CD4-positive, alpha-beta T cell (primary cell): ENCODE results near the gene KBTBD12. TPM values are rescaled to one million over a fixed set of nuclear protein-coding genes. Genes with fewer than 3 reads are reported as not detected.

Source experiments
- ATAC-seq: fragments of 200-7000 bp; cut with Tn5 transposase; one replicate; pipeline ENCODE4 v1.10.0; 2022; ENCODE audit warnings: mild to moderate bottlenecking; ENCODE audit not compliant: poor library complexity
- CTCF ChIA-PET: fragments of 350-600 bp; sonication (Branson Sonifier 250); formaldehyde crosslinking; loops from one replicate; lab custom pipeline; 2021; ENCODE audit warnings: antibody characterized with exemption, inconsistent platforms; lab: Charles Lee
- POLR2A ChIA-PET: fragments of 350-600 bp; sonication (Branson Sonifier 250); formaldehyde crosslinking; loops from one replicate; lab custom pipeline; 2021; ENCODE audit warnings: antibody characterized with exemption, inconsistent platforms; lab: Charles Lee
- DNase-seq, 14 experiments: peaks; one replicate each; pipeline ENCODE4 v3.0.0-alpha.2; 2013 to 2020; ENCODE audit warnings: mixed read lengths in 2 of 14
- H3K27ac ChIP-seq, 2 donors: one replicate each; pipeline versions ENCODE4 v1.5.1 to v1.7.0; 2013; ENCODE audit warnings: low read length in 2 of 2, low read depth in 1 of 2, mild to moderate bottlenecking in 1 of 2
- H3K27me3 ChIP-seq, 2 experiments: 1 replicate in 1 of 2; 2 replicates in 1 of 2; pipeline versions ENCODE4 v1.6.1 to v1.7.0; 2013; ENCODE audit warnings: low read length in 2 of 2, control low read depth in 1 of 2, mild to moderate bottlenecking in 1 of 2, moderate library complexity in 1 of 2; ENCODE audit not compliant: insufficient read depth in 2 of 2, control insufficient read depth in 1 of 2
- H3K36me3 ChIP-seq: one replicate; pipeline ENCODE4 v1.6.1; 2013; ENCODE audit warnings: low read length, control low read depth; ENCODE audit not compliant: insufficient read depth
- H3K4me1 ChIP-seq: one replicate; pipeline ENCODE4 v1.6.1; 2013; ENCODE audit warnings: low read length, control low read depth; ENCODE audit not compliant: insufficient read depth
- H3K4me3 ChIP-seq: one replicate; pipeline ENCODE4 v1.5.1; 2013; ENCODE audit warnings: mild to moderate bottlenecking, low read length, moderate library complexity
- H3K9me3 ChIP-seq, 2 experiments: 1 replicate in 1 of 2; 2 replicates in 1 of 2; pipeline versions ENCODE4 v1.6.1 to v1.7.0; 2013; ENCODE audit warnings: low read length in 2 of 2, mild to moderate bottlenecking in 2 of 2, control low read depth in 1 of 2, moderate library complexity in 1 of 2; ENCODE audit not compliant: control insufficient read depth in 1 of 2, insufficient read depth in 1 of 2
- H3K27ac Mint-ChIP-seq: one replicate; pipeline ENCODE4 v1.8.0; 2020; ENCODE audit warnings: mixed read lengths
- H3K27me3 Mint-ChIP-seq: one replicate; pipeline ENCODE4 v1.8.0; 2021; ENCODE audit warnings: mixed read lengths
- H3K36me3 Mint-ChIP-seq: one replicate; pipeline ENCODE4 v1.8.0; 2021; ENCODE audit warnings: low read depth, mixed read lengths
- H3K4me1 Mint-ChIP-seq: one replicate; pipeline ENCODE4 v1.8.0; 2021; ENCODE audit warnings: low read depth, mixed read lengths
- H3K4me3 Mint-ChIP-seq: one replicate; pipeline ENCODE4 v1.8.0; 2020; ENCODE audit warnings: mild to moderate bottlenecking, mixed read lengths
- H3K9me3 Mint-ChIP-seq: one replicate; pipeline ENCODE4 v1.8.0; 2020; ENCODE audit warnings: mixed read lengths
- CTCF ChIP-seq: fragments of 200-600 bp; IDR thresholded peaks from one replicate; pipeline ENCODE4 v1.8.0; 2022; ENCODE audit warnings: antibody characterized with exemption, mild to moderate bottlenecking
- intact Hi-C, 2 experiments: fragments of 100-400 bp; cut with DNase I in 1 of 2; cut with micrococcal nuclease in 1 of 2; formaldehyde crosslinking; loops; one replicate each; pipeline versions ENCODE4 v1.15.1 to v1.9.0; 2023 to 2025; cut with DNase I, micrococcal nuclease
- total RNA-seq, 174 experiments: library from RNA in 2 of 174; stranded (reverse) in 2 of 174; gene quantifications; one replicate each; pipeline ENCODE4 v1.2.3 and lab custom pipeline; 2021 to 2026

The KBTBD12 gene
- total RNA-seq, 2 experiments from 2014 or later = not detected

- H3K27ac ChIP-seq = no peak overlapping the region
- no peak for ATAC-seq
- Mint-ChIP-seq H3K4me1 (no peaks in the 10 kb centered on the region), H3K36me3 (no peaks in the 10 kb centered on the region), H3K4me3 (no peak overlapping the region), H3K27ac (no peak overlapping the region), H3K27me3 (peaks cover 27% of the 10 kb centered on the region), H3K9me3 (peaks cover 7% of the 10 kb centered on the region)
- no peak overlapping the region for H3K4me3 ChIP-seq
- CTCF ChIA-PET = no interaction called here
- intact Hi-C loops = no loop called here
- POLR2A ChIA-PET = no interaction called here
- no peaks in the 10 kb centered on the region for H3K4me1 ChIP-seq
- no peak for TF ChIP-seq CTCF
- H3K9me3 ChIP-seq = peaks cover 0 to 4% of the 10 kb centered on the region in 2 experiments
- H3K36me3 ChIP-seq = no peaks in the 10 kb centered on the region
- no peak for DNase-seq
- H3K27me3 ChIP-seq = no peaks in the 10 kb centered on the region
Measured at GRCh38 chr3:127900536-127900935, 14.5 kb upstream of the KBTBD12 start.

- intact Hi-C loops = no loop called here
- no peaks in the 10 kb centered on the region for H3K27me3 ChIP-seq
- CTCF ChIA-PET = no interaction called here
Measured at GRCh38 chr3:127902486-127902885, 12.5 kb upstream of the KBTBD12 start.

GRCh38 chr3:127903611-127904375 is 11.2 kb upstream of the KBTBD12 start:
- H3K36me3 ChIP-seq = no peaks in the 10 kb centered on the region
- no peak overlapping the region for H3K4me3 ChIP-seq
- no peak overlapping the region for H3K4me3 Mint-ChIP-seq
- POLR2A ChIA-PET = no interaction called here
- H3K27me3 ChIP-seq = peaks cover 0 to 6% of the 10 kb centered on the region in 2 experiments
- no peak for TF ChIP-seq CTCF
- H3K27ac ChIP-seq = no peak overlapping the region
- intact Hi-C loops = no loop called here
- H3K4me1 Mint-ChIP-seq = no peaks in the 10 kb centered on the region
- H3K27me3 Mint-ChIP-seq = peaks cover 46% of the 10 kb centered on the region
- ATAC-seq (no peak), DNase-seq (no peak)
- no peaks in the 10 kb centered on the region for H3K4me1 ChIP-seq
- peaks cover 0 to 4% of the 10 kb centered on the region in 2 experiments for H3K9me3 ChIP-seq
- H3K27ac Mint-ChIP-seq = no peak overlapping the region
- CTCF ChIA-PET = no interaction called here
- H3K36me3 Mint-ChIP-seq = no peaks in the 10 kb centered on the region
- H3K9me3 Mint-ChIP-seq = peaks cover 9% of the 10 kb centered on the region

More at GRCh38 chr3:127902486-127902885, 12.5 kb upstream of the KBTBD12 start:
- Mint-ChIP-seq H3K9me3 (peaks cover 9% of the 10 kb centered on the region), H3K27ac (no peak overlapping the region), H3K4me1 (no peaks in the 10 kb centered on the region), H3K4me3 (no peak overlapping the region), H3K36me3 (no peaks in the 10 kb centered on the region), H3K27me3 (peaks cover 34% of the 10 kb centered on the region)
- Histone ChIP-seq H3K9me3 (peaks cover 0 to 4% of the 10 kb centered on the region in 2 experiments), H3K36me3 (no peaks in the 10 kb centered on the region), H3K27ac (no peak overlapping the region), H3K4me3 (no peak overlapping the region), H3K4me1 (no peaks in the 10 kb centered on the region)
- TF ChIP-seq CTCF = no peak
- ATAC-seq = no peak
- POLR2A ChIA-PET = no interaction called here
- no peak for DNase-seq
